ENCODE results near the gene SSX2IP.
"Not testable (repeated sequence)": the region's sequence is repeated elsewhere in the genome, so short reads cannot be mapped to it uniquely, and the experiment has no call there.

Gene SSX2IP

DNA sequence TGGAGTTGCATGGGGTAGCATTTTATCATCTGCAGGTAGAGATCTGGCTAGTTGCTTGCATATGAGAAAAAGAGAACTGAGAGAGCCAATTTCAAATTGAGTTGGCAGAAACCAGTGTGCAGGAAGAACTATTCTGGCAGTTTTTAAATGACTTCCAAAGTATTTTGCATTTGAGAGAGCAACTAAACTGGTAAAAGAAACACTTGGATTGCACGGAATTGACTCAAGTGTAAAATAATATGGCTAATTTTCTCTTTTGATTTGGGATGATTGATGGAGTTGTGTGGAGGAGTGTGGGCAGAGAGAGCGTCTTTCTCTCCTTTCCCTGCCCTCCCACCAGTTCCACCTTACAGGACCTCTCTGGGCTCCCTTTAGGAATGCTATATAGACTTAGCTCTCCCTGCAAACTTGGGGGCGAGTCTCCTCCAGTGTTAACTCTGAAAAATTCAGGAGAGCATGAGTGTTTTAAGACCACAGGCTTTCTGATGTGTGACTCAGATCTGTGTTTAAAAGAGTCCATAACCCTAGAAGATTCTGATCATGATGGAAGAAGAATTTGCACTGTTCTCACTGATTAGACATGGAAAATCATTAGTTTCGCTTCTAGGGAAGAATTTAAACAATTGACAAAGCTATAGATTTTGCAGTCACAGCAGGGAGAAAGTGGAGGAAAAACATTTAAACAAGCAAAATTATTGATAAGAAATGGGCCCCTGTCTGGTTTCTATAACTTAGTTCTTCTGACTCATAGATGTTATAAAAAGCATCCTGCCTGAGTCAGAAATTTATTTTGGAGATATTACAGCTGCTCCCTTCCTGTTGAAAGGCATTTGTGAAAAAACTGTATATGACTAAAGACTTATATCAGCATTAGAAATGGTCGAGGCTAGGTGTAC, 91.2 kb downstream of the SSX2IP start:
- no peak overlapping the region for H3K27ac ChIP-seq (ENCODE audit: low read depth, low read length, poor library complexity, severe bottlenecking)
- H3K4me1 ChIP-seq (ENCODE audit: insufficient read depth, low read length, severe bottlenecking) = no peaks in the 10 kb centered on the region
- no peaks in the 10 kb centered on the region for H3K27me3 ChIP-seq (ENCODE audit: insufficient read depth, low read length)
- H3K79me2 ChIP-seq (ENCODE audit: insufficient read depth, low read length) = no peaks in the 10 kb centered on the region
- no peak overlapping the region for H3K4me3 ChIP-seq (ENCODE audit: low read depth, low read length, poor library complexity, severe bottlenecking)
- H3K9ac ChIP-seq (ENCODE audit: low read length) = no peak overlapping the region
- no peaks in the 10 kb centered on the region for H3F3A ChIP-seq (ENCODE audit: insufficient read depth, low read length)
- H3K36me3 ChIP-seq (ENCODE audit: insufficient read depth, low read length) = no peaks in the 10 kb centered on the region
- no peaks in the 10 kb centered on the region for H3K9me2 ChIP-seq (ENCODE audit: low read depth, low read length)
- no peaks in the 10 kb centered on the region for H4K20me1 ChIP-seq (ENCODE audit: insufficient read depth, low read length)
- no peak overlapping the region for H2AFZ ChIP-seq (ENCODE audit: low read length)
- peaks cover 2% of the 10 kb centered on the region; the same call in 1 of the 2 replicates for H3K9me3 ChIP-seq (ENCODE audit: low read length)
- no peak overlapping the region for H3K4me2 ChIP-seq (ENCODE audit: low read length)
- TF ChIP-seq, protein P1, sequence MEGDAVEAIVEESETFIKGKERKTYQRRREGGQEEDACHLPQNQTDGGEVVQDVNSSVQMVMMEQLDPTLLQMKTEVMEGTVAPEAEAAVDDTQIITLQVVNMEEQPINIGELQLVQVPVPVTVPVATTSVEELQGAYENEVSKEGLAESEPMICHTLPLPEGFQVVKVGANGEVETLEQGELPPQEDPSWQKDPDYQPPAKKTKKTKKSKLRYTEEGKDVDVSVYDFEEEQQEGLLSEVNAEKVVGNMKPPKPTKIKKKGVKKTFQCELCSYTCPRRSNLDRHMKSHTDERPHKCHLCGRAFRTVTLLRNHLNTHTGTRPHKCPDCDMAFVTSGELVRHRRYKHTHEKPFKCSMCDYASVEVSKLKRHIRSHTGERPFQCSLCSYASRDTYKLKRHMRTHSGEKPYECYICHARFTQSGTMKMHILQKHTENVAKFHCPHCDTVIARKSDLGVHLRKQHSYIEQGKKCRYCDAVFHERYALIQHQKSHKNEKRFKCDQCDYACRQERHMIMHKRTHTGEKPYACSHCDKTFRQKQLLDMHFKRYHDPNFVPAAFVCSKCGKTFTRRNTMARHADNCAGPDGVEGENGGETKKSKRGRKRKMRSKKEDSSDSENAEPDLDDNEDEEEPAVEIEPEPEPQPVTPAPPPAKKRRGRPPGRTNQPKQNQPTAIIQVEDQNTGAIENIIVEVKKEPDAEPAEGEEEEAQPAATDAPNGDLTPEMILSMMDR (IDR thresholded peaks at IDR 0.05; ENCODE audit: low read length) = no peak
- no peak for TF ChIP-seq EZH2 (IDR thresholded peaks at IDR 0.05; ENCODE audit: borderline replicate concordance, low read length)

DNA sequence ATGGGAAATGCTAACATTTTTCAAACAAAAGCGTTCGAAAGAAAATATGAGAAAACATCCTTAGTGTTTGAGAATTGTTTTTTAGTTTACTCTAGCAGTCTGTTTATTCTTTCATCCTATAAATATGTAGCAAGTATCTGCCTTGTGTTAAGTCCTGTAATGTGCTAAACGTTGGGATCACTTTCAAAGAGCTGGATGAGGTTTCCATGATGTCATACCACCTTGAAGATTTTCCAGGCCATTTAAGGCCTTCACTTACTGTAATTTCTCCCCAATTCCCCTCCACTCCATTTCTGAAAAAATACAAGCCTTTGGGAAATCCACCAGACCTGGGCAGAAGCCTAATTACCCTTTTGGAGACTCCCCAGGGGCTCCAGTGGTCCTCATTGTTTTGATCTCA, 91.8 kb downstream of the SSX2IP start:
- Histone ChIP-seq H3K4me3 (ENCODE audit: low read depth, low read length, poor library complexity, severe bottlenecking) (no peak overlapping the region), H3K79me2 (ENCODE audit: insufficient read depth, low read length) (no peaks in the 10 kb centered on the region), H3K4me1 (ENCODE audit: insufficient read depth, low read length, severe bottlenecking) (no peaks in the 10 kb centered on the region), H3K9ac (ENCODE audit: low read length) (no peak overlapping the region), H3K27ac (ENCODE audit: low read depth, low read length, poor library complexity, severe bottlenecking) (no peak overlapping the region), H3K9me3 (ENCODE audit: low read length) (no peaks in the 10 kb centered on the region), H4K20me1 (ENCODE audit: insufficient read depth, low read length) (no peaks in the 10 kb centered on the region), H3F3A (ENCODE audit: insufficient read depth, low read length) (no peaks in the 10 kb centered on the region), H3K4me2 (ENCODE audit: low read length) (no peak overlapping the region), H2AFZ (ENCODE audit: low read length) (no peak overlapping the region), H3K36me3 (ENCODE audit: insufficient read depth, low read length) (no peaks in the 10 kb centered on the region), H3K9me2 (ENCODE audit: low read depth, low read length) (no peaks in the 10 kb centered on the region), H3K27me3 (ENCODE audit: insufficient read depth, low read length) (no peaks in the 10 kb centered on the region)
- TF ChIP-seq, protein P1 (IDR thresholded peaks at IDR 0.05; ENCODE audit: low read length) = no peak
- TF ChIP-seq EZH2 (IDR thresholded peaks at IDR 0.05; ENCODE audit: borderline replicate concordance, low read length) = no peak

DNA sequence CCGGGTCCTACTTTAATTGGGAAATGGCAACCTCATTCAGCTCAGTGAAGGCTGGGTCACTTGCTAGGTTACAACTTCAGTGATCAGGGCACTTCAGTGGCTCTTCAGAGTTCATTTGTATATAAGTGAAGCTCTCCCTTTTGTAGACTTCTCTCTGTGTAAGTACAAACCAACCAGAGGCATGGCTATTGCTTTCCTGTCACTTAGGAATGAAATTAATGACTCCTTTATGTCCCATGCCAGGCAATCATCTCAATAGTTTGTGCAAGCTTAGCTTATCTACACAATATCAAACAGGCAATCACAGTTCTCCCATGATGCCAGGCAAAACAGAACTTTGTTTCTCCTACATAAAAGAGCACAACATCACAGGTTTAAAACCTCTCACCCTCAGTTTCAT, 93.2 kb downstream of the SSX2IP start:
- no peaks in the 10 kb centered on the region for H3K36me3 ChIP-seq (ENCODE audit: insufficient read depth, low read length)
- no peak overlapping the region for H3K9ac ChIP-seq (ENCODE audit: low read length)
- H4K20me1 ChIP-seq (ENCODE audit: insufficient read depth, low read length) = no peaks in the 10 kb centered on the region
- H3K9me2 ChIP-seq (ENCODE audit: low read depth, low read length) = no peaks in the 10 kb centered on the region
- H3K4me2 ChIP-seq (ENCODE audit: low read length) = no peak overlapping the region
- TF ChIP-seq, protein P1 (IDR thresholded peaks at IDR 0.05; ENCODE audit: low read length) = no peak
- TF ChIP-seq EZH2 (IDR thresholded peaks at IDR 0.05; ENCODE audit: borderline replicate concordance, low read length) = no peak
- H3K4me3 ChIP-seq (ENCODE audit: low read depth, low read length, poor library complexity, severe bottlenecking) = no peak overlapping the region
- no peaks in the 10 kb centered on the region for H3K27me3 ChIP-seq (ENCODE audit: insufficient read depth, low read length)
- no peak overlapping the region for H2AFZ ChIP-seq (ENCODE audit: low read length)
- H3F3A ChIP-seq (ENCODE audit: insufficient read depth, low read length) = no peaks in the 10 kb centered on the region
- no peaks in the 10 kb centered on the region for H3K9me3 ChIP-seq (ENCODE audit: low read length)
- no peaks in the 10 kb centered on the region for H3K79me2 ChIP-seq (ENCODE audit: insufficient read depth, low read length)
- no peak overlapping the region for H3K27ac ChIP-seq (ENCODE audit: low read depth, low read length, poor library complexity, severe bottlenecking)
- H3K4me1 ChIP-seq (ENCODE audit: insufficient read depth, low read length, severe bottlenecking) = no peaks in the 10 kb centered on the region

DNA sequence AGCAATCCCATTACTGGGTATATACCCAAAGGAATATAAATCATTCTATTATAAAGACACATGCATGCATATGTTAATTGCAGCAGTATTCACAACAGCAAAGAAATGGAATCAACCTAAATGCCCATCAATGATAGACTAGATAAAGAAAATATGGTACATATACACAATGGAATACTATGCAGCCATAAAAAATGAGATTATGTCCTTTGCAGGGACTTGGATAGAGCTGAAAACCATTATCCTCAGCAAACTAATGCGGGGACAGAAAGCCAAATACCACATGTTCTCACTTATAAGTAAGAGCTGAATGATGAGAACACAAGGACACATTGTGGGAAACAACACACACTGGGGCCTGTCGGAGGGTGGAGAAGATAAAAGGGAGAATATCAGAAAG, 95.3 kb downstream of the SSX2IP start:
- H3K27me3 ChIP-seq (ENCODE audit: insufficient read depth, low read length); H4K20me1 ChIP-seq (ENCODE audit: insufficient read depth, low read length): not testable (repeated sequence)

More for the DNA sequence above, 95.3 kb downstream of the SSX2IP start:
- H3K4me2 ChIP-seq (ENCODE audit: low read length); H3K9me2 ChIP-seq (ENCODE audit: low read depth, low read length); H3K36me3 ChIP-seq (ENCODE audit: insufficient read depth, low read length); H2AFZ ChIP-seq (ENCODE audit: low read length); H3K79me2 ChIP-seq (ENCODE audit: insufficient read depth, low read length); H3K4me1 ChIP-seq (ENCODE audit: insufficient read depth, low read length, severe bottlenecking); H3K9ac ChIP-seq (ENCODE audit: low read length); H3F3A ChIP-seq (ENCODE audit: insufficient read depth, low read length); H3K4me3 ChIP-seq (ENCODE audit: low read depth, low read length, poor library complexity, severe bottlenecking); H3K9me3 ChIP-seq (ENCODE audit: low read length); H3K27ac ChIP-seq (ENCODE audit: low read depth, low read length, poor library complexity, severe bottlenecking): not testable (repeated sequence)
